Measurements from ENCODE around the gene TCF21. TPM values are rescaled to one million over a fixed set of nuclear protein-coding genes. Genes with fewer than 3 reads are reported as not detected.

The TCF21 gene
- 11.5 TPM for polyA plus RNA-seq
- long read RNA-seq, donor 1, full-length matches to known transcripts: 6 of 6 reads
- long read RNA-seq, donor 1, partial matches to known transcripts: 0 of 6 reads
- long read RNA-seq, donor 1, other reads (novel, unspliced or antisense): 0 of 6 reads
- long read RNA-seq, donor 2, full-length matches to known transcripts: 19 of 19 reads
- long read RNA-seq, donor 2, partial matches to known transcripts: 0 of 19 reads
- long read RNA-seq, donor 2, other reads (novel, unspliced or antisense): 0 of 19 reads
- long read RNA-seq, donor 3, full-length matches to known transcripts: 25 of 25 reads
- long read RNA-seq, donor 3, partial matches to known transcripts: 0 of 25 reads
- long read RNA-seq, donor 3, other reads (novel, unspliced or antisense): 0 of 25 reads
- long read RNA-seq, donor 4, full-length matches to known transcripts: 5 of 5 reads
- long read RNA-seq, donor 4, partial matches to known transcripts: 0 of 5 reads
- long read RNA-seq, donor 4, other reads (novel, unspliced or antisense): 0 of 5 reads
- long read RNA-seq, donor 5, full-length matches to known transcripts: 12 of 12 reads
- long read RNA-seq, donor 5, partial matches to known transcripts: 0 of 12 reads
- long read RNA-seq, donor 5, other reads (novel, unspliced or antisense): 0 of 12 reads
- long read RNA-seq, donor 6, full-length matches to known transcripts: 17 of 39 reads
- long read RNA-seq, donor 6, partial matches to known transcripts: 22 of 39 reads
- long read RNA-seq, donor 6, other reads (novel, unspliced or antisense): 0 of 39 reads
- long read RNA-seq, donor 7, full-length matches to known transcripts: 16 of 16 reads
- long read RNA-seq, donor 7, partial matches to known transcripts: 0 of 16 reads
- long read RNA-seq, donor 7, other reads (novel, unspliced or antisense): 0 of 16 reads
- long read RNA-seq, donor 8, full-length matches to known transcripts: 12 of 12 reads
- long read RNA-seq, donor 8, partial matches to known transcripts: 0 of 12 reads
- long read RNA-seq, donor 8, other reads (novel, unspliced or antisense): 0 of 12 reads
- long read RNA-seq, donor 9, full-length matches to known transcripts: 14 of 24 reads
- long read RNA-seq, donor 9, partial matches to known transcripts: 10 of 24 reads
- long read RNA-seq, donor 9, other reads (novel, unspliced or antisense): 0 of 24 reads
- long read RNA-seq, donor 10, full-length matches to known transcripts: 12 of 20 reads
- long read RNA-seq, donor 10, partial matches to known transcripts: 8 of 20 reads
- long read RNA-seq, donor 10, other reads (novel, unspliced or antisense): 0 of 20 reads
- long read RNA-seq, donor 11, full-length matches to known transcripts: 14 of 22 reads
- long read RNA-seq, donor 11, partial matches to known transcripts: 8 of 22 reads
- long read RNA-seq, donor 11, other reads (novel, unspliced or antisense): 0 of 22 reads

- H3K4me1 ChIP-seq (ENCODE audit: control insufficient read depth, insufficient read depth, low read length): peaks cover 20% of the 10 kb centered on the region
- peak within 1 kb of the TSS; percentile 43 for H3K4me3 ChIP-seq (ENCODE audit: low read length)
- DNase-seq: peak in 1 of 2 donors; percentile 42
- H3K36me3 ChIP-seq (ENCODE audit: control insufficient read depth, insufficient read depth, low read length): no peaks in the 10 kb centered on the region
- 4% methylated on average over 4 of the region's 22 CpGs for WGBS (ENCODE audit: insufficient coverage, low lambda C conversion rate)
- H3K27ac ChIP-seq (ENCODE audit: low read length): peak within 1 kb of the TSS; percentile 69
- H3K9me3 ChIP-seq (ENCODE audit: control insufficient read depth, low read depth, low read length): peaks cover 11% of the 10 kb centered on the region
- peaks cover 72% of the 10 kb centered on the region for H3K27me3 ChIP-seq (ENCODE audit: control insufficient read depth, insufficient read depth, low read length)
These were observed at the start of gene TCF21 for GRCh38 chr6:133888929-133889556. Gene TCF21 (plus strand): TSS chr6:133889113. CDS start chr6:133889398, 285 bp downstream.

GRCh38 chr6:133841176-133841575, 47.7 kb upstream of the TCF21 start:
- peaks cover 3% of the 10 kb centered on the region for H3K9me3 ChIP-seq (ENCODE audit: control insufficient read depth, low read depth, low read length)
- H3K4me3 ChIP-seq (ENCODE audit: low read length): no peak overlapping the region
- no CpG with 5 or more reads among the region's 3 CpGs for WGBS (ENCODE audit: insufficient coverage, low lambda C conversion rate)
- no peak overlapping the region for H3K27ac ChIP-seq (ENCODE audit: low read length)
- no peak for DNase-seq
- no peaks in the 10 kb centered on the region for H3K36me3 ChIP-seq (ENCODE audit: control insufficient read depth, insufficient read depth, low read length)
- H3K4me1 ChIP-seq (ENCODE audit: control insufficient read depth, insufficient read depth, low read length): no peaks in the 10 kb centered on the region
- peaks cover 8% of the 10 kb centered on the region for H3K27me3 ChIP-seq (ENCODE audit: control insufficient read depth, insufficient read depth, low read length)

GRCh38 chr6:133843098-133843497, 45.8 kb upstream of the TCF21 start:
- Histone ChIP-seq H3K36me3 (ENCODE audit: control insufficient read depth, insufficient read depth, low read length) (no peaks in the 10 kb centered on the region), H3K27ac (ENCODE audit: low read length) (no peak overlapping the region), H3K27me3 (ENCODE audit: control insufficient read depth, insufficient read depth, low read length) (peaks cover 12% of the 10 kb centered on the region), H3K4me3 (ENCODE audit: low read length) (no peak overlapping the region), H3K4me1 (ENCODE audit: control insufficient read depth, insufficient read depth, low read length) (no peaks in the 10 kb centered on the region), H3K9me3 (ENCODE audit: control insufficient read depth, low read depth, low read length) (no peaks in the 10 kb centered on the region)
- WGBS (ENCODE audit: insufficient coverage, low lambda C conversion rate): no CpG with 5 or more reads among the region's 2 CpGs
- no peak for DNase-seq

- Histone ChIP-seq H3K27ac (ENCODE audit: low read length) (no peak overlapping the region), H3K4me3 (ENCODE audit: low read length) (no peak overlapping the region), H3K4me1 (ENCODE audit: control insufficient read depth, insufficient read depth, low read length) (no peaks in the 10 kb centered on the region), H3K36me3 (ENCODE audit: control insufficient read depth, insufficient read depth, low read length) (no peaks in the 10 kb centered on the region), H3K27me3 (ENCODE audit: control insufficient read depth, insufficient read depth, low read length) (peaks cover 12% of the 10 kb centered on the region), H3K9me3 (ENCODE audit: control insufficient read depth, low read depth, low read length) (no peaks in the 10 kb centered on the region)
- no peak for DNase-seq
- WGBS (ENCODE audit: insufficient coverage, low lambda C conversion rate): no CpG with 5 or more reads among the region's 1 CpG
These were observed 44.2 kb upstream of the TCF21 start for GRCh38 chr6:133844709-133845108.

GRCh38 chr6:133854041-133854363, 34.9 kb upstream of the TCF21 start:
- Histone ChIP-seq H3K4me1 (ENCODE audit: control insufficient read depth, insufficient read depth, low read length) (peaks cover 5% of the 10 kb centered on the region), H3K36me3 (ENCODE audit: control insufficient read depth, insufficient read depth, low read length) (no peaks in the 10 kb centered on the region), H3K9me3 (ENCODE audit: control insufficient read depth, low read depth, low read length) (peaks cover 6% of the 10 kb centered on the region), H3K27ac (ENCODE audit: low read length) (no peak overlapping the region), H3K4me3 (ENCODE audit: low read length) (no peak overlapping the region), H3K27me3 (ENCODE audit: control insufficient read depth, insufficient read depth, low read length) (peaks cover 41% of the 10 kb centered on the region)
- no CpG with 5 or more reads among the region's 12 CpGs for WGBS (ENCODE audit: insufficient coverage, low lambda C conversion rate)
- DNase-seq: no peak

- Histone ChIP-seq H3K27me3 (ENCODE audit: control insufficient read depth, insufficient read depth, low read length) (peaks cover 41% of the 10 kb centered on the region), H3K4me1 (ENCODE audit: control insufficient read depth, insufficient read depth, low read length) (peaks cover 5% of the 10 kb centered on the region), H3K36me3 (ENCODE audit: control insufficient read depth, insufficient read depth, low read length) (no peaks in the 10 kb centered on the region), H3K27ac (ENCODE audit: low read length) (no peak overlapping the region), H3K9me3 (ENCODE audit: control insufficient read depth, low read depth, low read length) (peaks cover 6% of the 10 kb centered on the region), H3K4me3 (ENCODE audit: low read length) (peak overlapping the region; percentile 3)
- peak; percentile 16 to 44 for DNase-seq
- 8% methylated on average over 2 of the region's 40 CpGs for WGBS (ENCODE audit: insufficient coverage, low lambda C conversion rate)
These were observed 34.3 kb upstream of the TCF21 start for GRCh38 chr6:133854364-133855275.

GRCh38 chr6:133855276-133855990, 33.5 kb upstream of the TCF21 start:
- no peak for DNase-seq
- Histone ChIP-seq H3K4me1 (ENCODE audit: control insufficient read depth, insufficient read depth, low read length) (peaks cover 5% of the 10 kb centered on the region), H3K27ac (ENCODE audit: low read length) (no peak overlapping the region), H3K4me3 (ENCODE audit: low read length) (no peak overlapping the region), H3K27me3 (ENCODE audit: control insufficient read depth, insufficient read depth, low read length) (peaks cover 41% of the 10 kb centered on the region), H3K9me3 (ENCODE audit: control insufficient read depth, low read depth, low read length) (peaks cover 6% of the 10 kb centered on the region), H3K36me3 (ENCODE audit: control insufficient read depth, insufficient read depth, low read length) (no peaks in the 10 kb centered on the region)
- WGBS (ENCODE audit: insufficient coverage, low lambda C conversion rate): 39% methylated on average over 2 of the region's 16 CpGs

- H3K4me3 ChIP-seq (ENCODE audit: low read length): no peak overlapping the region
- whole genome bisulfite sequencing (ENCODE audit: insufficient coverage, low lambda C conversion rate): 30% methylated on average over 2 of the region's 3 CpGs
- peaks cover 38% of the 10 kb centered on the region for H3K27me3 ChIP-seq (ENCODE audit: control insufficient read depth, insufficient read depth, low read length)
These were observed 32.9 kb upstream of the TCF21 start for GRCh38 chr6:133855991-133856370.

More at GRCh38 chr6:133855991-133856370, 32.9 kb upstream of the TCF21 start:
- H3K4me1 ChIP-seq (ENCODE audit: control insufficient read depth, insufficient read depth, low read length): peaks cover 5% of the 10 kb centered on the region
- H3K36me3 ChIP-seq (ENCODE audit: control insufficient read depth, insufficient read depth, low read length): no peaks in the 10 kb centered on the region
- peaks cover 6% of the 10 kb centered on the region for H3K9me3 ChIP-seq (ENCODE audit: control insufficient read depth, low read depth, low read length)
- no peak overlapping the region for H3K27ac ChIP-seq (ENCODE audit: low read length)
- DNase-seq: no peak
